Fibroblast of peridontal ligament (primary cell): ENCODE results near the gene EXOC1L.

ENCODE experiments used
- DNase-seq: peaks from one replicate; pipeline ENCODE4 v3.0.0-alpha.2; 2010; ENCODE audit errors: extremely low read depth

The EXOC1L gene, protein sequence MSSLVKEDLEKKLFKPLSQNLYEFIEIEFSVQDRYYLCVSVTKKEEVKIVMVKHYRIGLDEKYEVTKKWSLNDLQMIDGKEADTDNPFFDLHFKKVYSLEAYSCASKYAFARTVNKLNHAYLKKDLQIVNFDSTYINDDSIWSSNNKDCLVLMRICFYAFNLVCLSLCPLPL

DNA sequence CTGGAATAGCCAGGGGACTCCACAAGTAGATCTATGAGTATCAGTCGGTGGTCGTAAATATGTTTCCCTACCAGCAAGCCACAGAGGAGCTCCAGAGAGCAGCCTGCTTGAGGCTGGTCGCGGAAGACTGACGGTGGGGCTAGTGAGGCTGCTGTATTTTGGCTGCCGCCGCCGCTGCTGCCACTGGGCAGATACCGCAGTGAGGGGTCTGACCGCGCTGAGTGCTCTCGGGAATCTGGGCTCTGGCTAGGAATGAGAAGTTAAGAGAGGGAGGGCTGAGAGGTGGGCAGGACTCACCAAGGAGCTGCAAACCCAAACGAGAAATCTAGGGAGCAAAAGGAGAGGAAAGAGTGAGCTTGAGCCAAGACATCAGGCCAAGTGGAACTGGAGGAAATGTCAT lies at the start of gene EXOC1L:
Gene EXOC1L, plus strand, starts transcription at position 157 of the 400 bp plus-strand sequence. Its CDS starts 237 bp downstream, at position 394.
- DNase-seq: peak; percentile 57

GRCh38 chr4:55770662-55771061 lies 48.9 kb upstream of the EXOC1L start:
- no peak for DNase-seq

DNA sequence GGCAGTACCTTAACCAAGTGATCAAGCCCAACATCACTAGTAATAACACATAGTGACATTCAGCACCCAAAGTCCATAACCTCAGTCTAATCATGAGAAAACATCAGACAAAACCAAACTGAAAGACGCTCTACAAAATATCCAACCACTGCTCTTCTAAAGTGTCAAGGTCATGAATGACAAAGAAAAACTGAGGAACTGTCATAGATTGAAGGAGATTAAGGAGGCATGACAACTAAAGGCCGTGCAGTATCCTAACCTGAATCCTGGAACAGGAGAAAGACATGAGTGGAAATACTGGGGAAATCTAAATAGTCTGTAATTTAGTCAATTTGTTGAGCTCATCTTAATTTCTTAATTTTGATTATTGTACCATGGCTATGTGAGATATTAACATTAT lies 38.2 kb upstream of the EXOC1L start:
- no peak for DNase-seq

- DNase-seq: no peak
Measured at GRCh38 chr4:55781812-55782211, 37.8 kb upstream of the EXOC1L start.

- DNase-seq: no peak
Measured at GRCh38 chr4:55783584-55783983, 36.0 kb upstream of the EXOC1L start.

DNA sequence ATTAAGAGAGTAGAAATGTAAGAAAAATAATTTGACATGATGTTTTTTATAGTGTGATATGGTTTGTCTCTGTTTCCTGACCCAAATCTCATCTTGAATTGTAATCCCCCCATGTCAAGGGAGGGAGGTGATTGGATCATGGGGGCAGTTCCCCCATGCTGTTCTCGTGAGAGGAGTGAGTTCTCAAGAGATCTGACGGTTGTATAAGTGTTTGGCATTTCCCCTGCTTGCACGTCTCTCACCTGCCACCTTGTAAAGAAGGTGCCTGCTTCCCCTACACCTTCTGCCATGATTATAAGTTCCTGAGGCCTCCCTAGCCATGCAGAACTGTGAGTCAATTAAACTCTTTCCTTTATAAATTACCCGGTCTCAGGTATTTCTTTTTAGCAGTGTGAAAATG lies 34.8 kb upstream of the EXOC1L start:
- DNase-seq: no peak

DNA sequence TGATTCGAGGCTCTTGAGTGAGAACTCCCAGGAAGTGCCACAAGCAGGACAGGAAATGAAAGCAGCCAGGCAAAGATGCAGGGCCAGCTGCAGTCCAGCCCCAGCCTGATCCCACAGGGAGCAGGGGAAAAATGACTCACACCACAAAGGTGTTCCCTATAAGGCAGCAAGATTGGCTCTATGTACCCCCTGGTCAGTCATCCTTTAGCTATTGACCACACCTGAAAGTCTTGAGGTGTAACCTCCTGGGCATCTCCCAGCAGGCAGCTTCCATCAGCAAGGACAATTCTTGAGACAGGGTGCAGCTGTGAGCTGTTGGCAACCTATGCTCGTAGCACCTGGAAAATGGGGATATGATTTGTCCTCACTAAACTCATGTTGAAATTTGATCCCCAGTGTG lies 27.9 kb upstream of the EXOC1L start:
- DNase-seq: no peak

GRCh38 chr4:55793479-55793878 lies 26.1 kb upstream of the EXOC1L start:
- no peak for DNase-seq

GRCh38 chr4:55794053-55794452 lies 25.5 kb upstream of the EXOC1L start:
- no peak for DNase-seq

DNA sequence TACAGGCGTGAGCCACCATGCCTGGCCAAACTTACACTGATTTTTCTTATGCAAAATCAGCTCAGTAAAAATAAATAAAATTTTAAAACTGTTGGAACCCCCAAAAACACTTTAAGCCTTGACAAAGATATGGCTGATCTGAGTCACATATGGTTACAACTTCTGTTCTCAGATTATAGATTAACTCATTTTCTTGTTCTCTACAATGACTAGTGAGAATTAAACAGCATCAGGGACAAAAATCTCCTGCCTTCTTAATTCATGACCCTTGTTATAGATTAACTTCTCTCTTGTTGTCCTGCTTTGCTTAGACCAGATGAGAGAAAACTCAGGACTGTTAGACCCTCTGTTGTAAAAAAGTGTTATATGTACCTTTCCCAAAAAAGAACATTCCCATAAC lies 24.2 kb upstream of the EXOC1L start:
- no peak for DNase-seq

DNA sequence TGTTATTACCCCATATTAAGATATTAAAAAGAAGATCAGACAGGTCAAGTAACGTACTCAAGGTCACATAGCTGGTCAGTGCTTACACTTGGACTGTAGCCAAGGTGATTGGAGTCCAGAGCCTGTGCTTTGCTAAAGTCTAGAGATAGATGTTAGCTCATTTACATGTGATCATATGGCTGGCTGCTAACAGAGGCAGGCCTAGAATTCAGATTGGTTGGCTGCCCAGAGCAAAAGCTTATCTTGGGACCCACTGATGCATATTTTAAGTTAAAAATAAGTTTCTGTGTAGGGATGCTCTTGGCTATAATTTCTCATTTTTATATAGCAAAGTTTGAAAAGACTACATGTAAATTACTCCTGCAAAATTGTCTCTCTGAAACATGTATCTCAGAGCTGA lies 18.1 kb upstream of the EXOC1L start:
- DNase-seq: no peak

DNA sequence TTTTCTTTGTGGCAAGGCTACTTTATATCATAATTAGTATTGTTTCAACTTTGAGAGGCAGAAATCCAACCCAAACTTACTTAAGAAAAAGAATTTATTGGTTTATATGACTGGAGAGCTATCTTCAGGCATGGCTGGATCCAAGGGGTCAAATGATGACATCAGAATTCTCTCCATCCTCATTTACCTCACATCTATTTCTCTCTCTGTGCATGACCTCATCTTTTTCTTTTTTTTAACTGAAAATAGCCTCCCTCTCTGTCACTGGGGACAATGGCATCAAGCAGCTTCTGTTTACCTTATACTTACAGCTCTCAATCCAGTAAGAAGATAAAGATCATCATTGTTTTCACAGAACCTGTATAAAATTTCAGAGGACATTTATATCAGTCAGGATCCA lies 12.0 kb upstream of the EXOC1L start:
- DNase-seq: no peak

DNA sequence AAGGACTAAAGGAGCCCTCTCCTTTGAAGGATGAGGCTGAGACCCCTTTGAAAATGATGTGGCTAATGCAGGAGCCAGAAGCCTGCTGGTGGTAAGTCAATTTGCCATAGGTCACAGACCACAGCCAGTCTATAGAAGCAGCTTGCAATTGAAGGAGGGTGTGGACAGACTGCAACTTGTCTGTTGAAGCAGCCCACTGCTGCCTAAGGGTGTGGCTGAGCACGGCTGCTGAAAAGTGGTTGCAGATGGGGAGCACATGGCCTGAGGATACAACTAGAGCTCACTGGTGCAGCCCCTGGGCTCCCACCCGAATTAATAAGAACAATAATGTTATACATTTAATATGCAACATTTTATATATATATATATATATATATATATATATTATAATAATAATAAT lies 11.4 kb upstream of the EXOC1L start:
- DNase-seq: no peak

DNA sequence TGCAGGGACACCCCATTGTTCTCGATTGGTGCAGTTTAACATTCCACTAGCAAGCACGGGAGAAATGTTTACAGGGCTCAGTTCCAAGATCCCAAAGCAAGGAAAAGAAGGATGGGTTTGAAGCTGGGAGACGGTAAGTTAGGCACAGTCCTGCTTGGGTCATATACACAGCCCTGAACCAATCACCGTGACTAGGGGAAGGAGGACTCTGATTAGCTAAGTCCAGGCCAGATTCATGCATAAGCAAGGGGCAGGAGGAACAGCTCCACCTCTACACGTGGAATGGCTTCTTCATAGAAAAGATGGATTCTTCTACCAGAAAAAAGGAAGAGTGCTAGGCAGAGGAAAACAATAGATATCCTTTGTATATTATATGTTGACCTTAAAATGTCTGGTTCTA lies 11.0 kb upstream of the EXOC1L start:
- no peak for DNase-seq

DNA sequence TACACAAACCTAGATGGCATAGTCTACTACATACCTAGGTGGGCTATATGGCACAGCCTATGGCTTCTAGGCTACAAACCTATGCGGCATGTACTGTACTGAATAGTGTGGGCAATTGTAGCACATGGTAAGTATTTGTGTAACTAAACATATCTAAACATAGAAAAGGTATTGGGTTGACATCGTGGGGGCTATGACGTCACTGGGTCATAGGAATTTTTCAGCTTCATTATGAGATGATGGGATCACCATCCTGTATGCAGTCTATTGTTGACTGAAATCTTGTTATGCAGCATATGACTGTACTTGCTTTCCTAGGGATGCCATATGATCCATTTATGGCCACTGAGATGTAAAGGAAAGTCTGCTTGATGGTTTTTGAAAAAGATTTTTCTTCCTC lies 1.9 kb upstream of the EXOC1L start:
- no peak for DNase-seq

DNA sequence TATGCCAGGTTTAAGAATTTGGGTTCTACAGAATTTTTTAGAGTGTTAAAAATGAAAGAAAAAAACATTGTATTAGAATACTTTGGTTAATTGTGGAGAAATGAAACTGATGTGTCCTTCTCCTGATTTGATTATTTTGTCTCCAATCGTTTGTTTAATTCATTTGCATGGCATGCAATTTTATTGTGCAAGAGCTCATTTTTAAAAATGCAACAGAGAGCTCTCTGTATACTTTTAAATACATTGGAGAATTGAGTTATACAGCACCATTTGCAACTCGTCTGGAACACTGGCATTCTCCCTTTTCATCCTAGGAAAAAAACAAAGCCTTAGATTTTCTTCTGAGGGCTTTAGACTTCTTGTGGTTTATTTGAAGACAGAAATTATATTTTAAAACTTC lies 689 bp downstream of the EXOC1L start:
- DNase-seq: peak; percentile 49

GRCh38 chr4:55822329-55822728 lies 2.7 kb downstream of the EXOC1L start:
- DNase-seq: no peak

DNA sequence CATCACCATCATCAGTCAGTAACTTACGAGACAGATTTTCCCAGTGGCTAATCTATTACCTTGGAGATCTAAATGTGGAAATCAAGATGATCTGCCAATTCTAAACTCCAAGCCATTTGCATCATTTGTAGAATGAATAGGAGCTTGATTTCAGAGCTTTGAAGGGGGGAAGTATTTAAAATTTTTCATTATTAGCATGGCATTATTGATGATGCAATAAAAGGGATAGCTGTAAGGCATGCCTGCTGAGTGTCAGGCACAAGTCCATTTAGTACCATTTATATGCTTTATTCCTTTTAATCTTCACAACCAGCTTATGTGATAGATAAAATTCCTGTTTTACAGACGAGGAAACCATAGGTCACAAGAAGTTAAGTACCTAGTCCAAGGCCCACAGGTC lies 5.3 kb downstream of the EXOC1L start:
- DNase-seq: no peak

DNA sequence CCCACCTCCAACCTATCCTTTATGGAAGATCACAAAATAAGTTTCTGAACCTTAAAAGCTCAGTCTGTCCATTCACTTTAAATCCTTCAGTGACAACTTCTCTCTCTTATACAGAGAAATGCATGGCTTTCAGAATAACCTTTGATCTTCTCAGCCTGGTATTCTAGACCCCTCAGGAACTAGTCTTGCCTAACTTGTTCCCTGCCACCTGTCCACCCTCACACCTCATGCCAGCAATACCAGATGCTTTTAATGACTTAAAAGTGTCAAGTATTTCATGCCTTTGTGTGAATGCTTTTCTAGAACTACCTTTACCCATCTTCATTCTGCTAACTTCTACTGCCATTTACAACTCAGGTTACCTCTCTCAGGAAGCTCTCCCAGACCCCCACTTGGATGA lies 7.4 kb downstream of the EXOC1L start:
- DNase-seq: no peak

- DNase-seq: no peak
Measured at GRCh38 chr4:55827582-55827981, 8.0 kb downstream of the EXOC1L start.

GRCh38 chr4:55830048-55830447 lies 10.5 kb downstream of the EXOC1L start:
- DNase-seq: no peak

- DNase-seq: no peak
Measured at GRCh38 chr4:55830716-55831115, 11.1 kb downstream of the EXOC1L start.

GRCh38 chr4:55834086-55834795 lies 14.7 kb downstream of the EXOC1L start:
- no peak for DNase-seq

GRCh38 chr4:55837903-55838302 lies 18.3 kb downstream of the EXOC1L start:
- no peak for DNase-seq
